ENCODE measurements around the gene MAPK8. TPM values are rescaled to one million over a fixed set of nuclear protein-coding genes. Genes with fewer than 3 reads are reported as not detected.
A peak's percentile ranks its signal among the peaks of the same experiment; 100 is the strongest.

Gene MAPK8
- total and polyA plus RNA-seq, 9 of the 15 experiments (the other 6 are each of a cell fraction or from before 2014, with no cell fraction given) = 6.4 to 159 (median 71.0) TPM

DNA sequence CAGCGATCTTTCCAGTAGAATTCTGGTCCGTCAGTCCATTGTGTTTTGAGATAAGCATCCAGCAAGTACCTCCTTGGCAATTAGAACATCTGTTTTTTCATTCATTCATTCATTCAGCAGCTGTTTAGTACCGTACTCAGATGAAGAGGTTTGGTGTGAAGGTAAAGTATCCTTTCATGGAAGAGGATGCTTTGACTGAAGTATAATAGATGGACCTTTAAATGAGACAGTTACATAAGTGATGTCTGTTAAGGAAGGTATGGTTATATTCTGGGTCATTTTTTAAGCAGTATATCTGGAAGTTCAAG is 1.2 kb downstream of the MAPK8 start:
- peaks cover 59% of the 10 kb centered on the region for H3K79me2 ChIP-seq (ENCODE audit: control insufficient read depth, insufficient read depth, low read length)
- peak overlapping the region; percentile 81 for H3K4me3 ChIP-seq
- H3K27ac ChIP-seq (ENCODE audit: extremely low read depth, low read depth, low read length) = peak overlapping the region; percentile 90
- FAIRE-seq = no peak
- BruUV-seq (replicated peaks) = no TSS peak
- no peak for DNase-seq (ENCODE audit: extremely low read depth in 1 of 4, low spot score in 3 of 4)
- ChIA-PET CTCF (ENCODE audit: low intra/inter-chr PET ratio) (no interaction called here), POLR2A (interaction anchor here (1.8 to 2.8 kb wide), 2 partner anchors 8 to 9 kb away, joined by 7 to 15 read pairs; no protein-coding TSS in a partner anchor)
- H3K4me2 ChIP-seq (ENCODE audit: insufficient read depth, low read length) = peak overlapping the region; percentile 88
- ATAC-seq = no peak
- WGBS (ENCODE audit: insufficient coverage, low coverage, missing lambda C conversion rate) = 3% methylated on average over 3 of the region's 3 CpGs
- H3K9me1 ChIP-seq (ENCODE audit: control insufficient read depth, insufficient read depth, low read length) = no peaks in the 10 kb centered on the region
- H4K20me1 ChIP-seq (replicated peaks; ENCODE audit: control insufficient read depth, insufficient read depth, low read length) = peaks cover 19% of the 10 kb centered on the region; the same call in 1 of the 2 replicates
- H3K9me3 ChIP-seq (replicated peaks; ENCODE audit: control insufficient read depth, insufficient read depth, low read depth, low read length) = peaks cover 4% of the 10 kb centered on the region; the same call in 1 of the 2 replicates
- H3K27me3 ChIP-seq (ENCODE audit: control insufficient read depth in 2 of 2, insufficient read depth in 2 of 2, low read length in 2 of 2) = no peaks in the 10 kb centered on the region; a peak in 1 of 5 replicates
- no peak for TF ChIP-seq ZNF431 (CRISPR knock-in tag; IDR thresholded peaks at IDR 0.05)
- peak; percentile 94 for TF ChIP-seq ZNF24 (IDR thresholded peaks at IDR 0.05)
- TF ChIP-seq SOX6 (IDR thresholded peaks at IDR 0.05) = 0 out of 2 replicates have a peak, but pooled peaks have one; percentile 10
- intact Hi-C loops (cut with micrococcal nuclease) = loop anchor here (2.0 to 5.0 kb wide), 3 partner anchors 50 to 199 kb away; no protein-coding TSS in a partner anchor
- in situ Hi-C loops (cut with MboI) = no loop called here
- 0 out of 2 replicates have a peak overlapping the region, but pooled peaks have one; percentile 67 for H2AFZ ChIP-seq (ENCODE audit: low read depth, low read length)
- peaks cover 9 to 19% of the 10 kb centered on the region in 2 experiments for H3K4me1 ChIP-seq (replicated peaks in 1 of 2; ENCODE audit: control insufficient read depth in 2 of 2, insufficient read depth in 2 of 2, low read length in 2 of 2)
- peak overlapping the region in 1 of 2 experiments; percentile 77; a peak in 2 of 4 replicates for H3K9ac ChIP-seq (ENCODE audit: insufficient read depth in 1 of 2, low read depth in 2 of 2, low read length in 2 of 2)
- peaks cover 19% of the 10 kb centered on the region; the same call in 2 of the 3 replicates for H3K36me3 ChIP-seq (ENCODE audit: control insufficient read depth, insufficient read depth, low read length)

DNA sequence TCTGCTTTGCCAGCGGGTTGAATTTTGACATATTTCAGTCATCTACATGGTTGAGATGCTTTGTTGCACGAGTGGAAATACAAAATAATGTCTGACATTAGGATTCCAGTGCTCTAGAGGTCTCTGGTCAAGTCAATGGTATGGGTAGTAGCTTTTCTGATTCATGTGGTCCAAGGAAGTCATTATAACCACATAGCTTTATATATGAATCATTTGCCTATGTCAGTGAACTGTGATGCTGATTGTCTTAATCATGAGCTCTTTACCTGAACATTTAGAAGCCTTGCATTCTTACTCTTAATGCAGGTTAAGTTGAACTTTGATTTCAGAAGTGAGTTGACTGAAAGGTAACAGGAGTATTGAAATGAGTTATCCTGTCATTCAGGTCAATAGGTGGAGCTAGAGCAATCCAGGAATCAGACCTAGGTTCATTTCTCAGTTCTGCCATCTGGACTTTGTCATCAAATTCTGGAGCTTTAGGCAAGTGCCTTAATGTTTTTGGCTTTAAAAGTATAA is 3.3 kb downstream of the MAPK8 start:
- 41% methylated on average over 2 of the region's 2 CpGs for WGBS (ENCODE audit: insufficient coverage, low coverage, missing lambda C conversion rate)
- H3K27ac ChIP-seq (ENCODE audit: extremely low read depth, low read depth, low read length) = no peak overlapping the region
- TF ChIP-seq CTCFL (IDR thresholded peaks at IDR 0.05; ENCODE audit: borderline replicate concordance, insufficient read depth, low read depth, low read length, poor library complexity, severe bottlenecking) (no peak), FOXK2 (conservative IDR thresholded peaks at IDR 0.05 in 1 of 2, IDR thresholded peaks at IDR 0.05 in 1 of 2; ENCODE audit: low read depth in 2 of 2) (no peak), HDAC6 (IDR thresholded peaks at IDR 0.05; ENCODE audit: low read depth, low read length) (no peak), ZNF431 (CRISPR knock-in tag; IDR thresholded peaks at IDR 0.05) (no peak), ASH1L (IDR thresholded peaks at IDR 0.05; ENCODE audit: borderline replicate concordance, low read depth, partially characterized antibody) (no peak), CBX2 (IDR thresholded peaks at IDR 0.05; ENCODE audit: insufficient read depth, low read length, poor library complexity, severe bottlenecking) (no peak), ZNF232 (CRISPR knock-in tag; IDR thresholded peaks at IDR 0.05) (no peak), NCOA4 (IDR thresholded peaks at IDR 0.05; ENCODE audit: partially characterized antibody) (no peak), HLTF (IDR thresholded peaks at IDR 0.05) (no peak)
- TF ChIP-seq, protein P1, sequence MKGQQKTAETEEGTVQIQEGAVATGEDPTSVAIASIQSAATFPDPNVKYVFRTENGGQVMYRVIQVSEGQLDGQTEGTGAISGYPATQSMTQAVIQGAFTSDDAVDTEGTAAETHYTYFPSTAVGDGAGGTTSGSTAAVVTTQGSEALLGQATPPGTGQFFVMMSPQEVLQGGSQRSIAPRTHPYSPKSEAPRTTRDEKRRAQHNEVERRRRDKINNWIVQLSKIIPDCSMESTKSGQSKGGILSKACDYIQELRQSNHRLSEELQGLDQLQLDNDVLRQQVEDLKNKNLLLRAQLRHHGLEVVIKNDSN (CRISPR knock-in tag; IDR thresholded peaks at IDR 0.05) = no peak

More for the DNA sequence above, 3.3 kb downstream of the MAPK8 start:
- Histone ChIP-seq H3K4me2 (ENCODE audit: insufficient read depth, low read length) (no peak overlapping the region), H3K9me1 (ENCODE audit: control insufficient read depth, insufficient read depth, low read length) (no peaks in the 10 kb centered on the region), H2AFZ (ENCODE audit: low read depth, low read length) (no peak overlapping the region), H3K9ac (ENCODE audit: insufficient read depth in 1 of 2, low read depth in 2 of 2, low read length in 2 of 2) (no peak overlapping the region), H3K4me3 (no peak overlapping the region), H3K79me2 (ENCODE audit: control insufficient read depth, insufficient read depth, low read length) (peaks cover 80% of the 10 kb centered on the region), H3K9me3 (replicated peaks; ENCODE audit: control insufficient read depth, insufficient read depth, low read depth, low read length) (peaks cover 4% of the 10 kb centered on the region; the same call in 1 of the 2 replicates), H3K4me1 (replicated peaks in 1 of 2; ENCODE audit: control insufficient read depth in 2 of 2, insufficient read depth in 2 of 2, low read length in 2 of 2) (peaks cover 9 to 25% of the 10 kb centered on the region in 2 experiments), H4K20me1 (replicated peaks; ENCODE audit: control insufficient read depth, insufficient read depth, low read length) (peaks cover 26% of the 10 kb centered on the region), H3K27me3 (ENCODE audit: control insufficient read depth in 2 of 2, insufficient read depth in 2 of 2, low read length in 2 of 2) (no peaks in the 10 kb centered on the region), H3K36me3 (ENCODE audit: control insufficient read depth, insufficient read depth, low read length) (peaks cover 19% of the 10 kb centered on the region; the same call in 2 of the 3 replicates)
- in situ Hi-C loops (cut with MboI) = no loop called here
- ChIA-PET POLR2A (interaction anchor here (1.0 to 3.3 kb wide), 3 partner anchors 8 to 11 kb away, joined by 3 to 13 read pairs (median 5); no protein-coding TSS in a partner anchor), CTCF (ENCODE audit: low intra/inter-chr PET ratio) (interaction anchor here (1.3 kb wide), 1 partner anchor 54 kb away, joined by 4 read pairs; no protein-coding TSS in a partner anchor)
- intact Hi-C loops (cut with micrococcal nuclease) = loop anchor here (5.0 kb wide), 2 partner anchors 48 to 52 kb away; no protein-coding TSS in a partner anchor
- FAIRE-seq = peak; percentile 46
- DNase-seq (ENCODE audit: extremely low read depth in 1 of 4, low spot score in 3 of 4) = peak in 1 of 4 experiments; percentile 35
- no TSS peak for BruUV-seq (replicated peaks)
- no peak for ATAC-seq

All from K562 (cell line).